BJ (cell line): ENCODE data around the gene CFTR. TPM values are rescaled to one million over a fixed set of nuclear protein-coding genes. Genes with fewer than 3 reads are reported as not detected.

Experiments used
- CTCF ChIA-PET: fragments of 350-600 bp; formaldehyde crosslinking; extraction: SDS; loops from one replicate; lab custom pipeline; 2021; ENCODE audit warnings: antibody characterized with exemption, inconsistent platforms; lab: Yijun Ruan, JAX
- POLR2A ChIA-PET: fragments of 300-600 bp; sonication (Branson Sonifier 250); formaldehyde crosslinking; extraction: SDS; loops from one replicate; lab custom pipeline; 2021; ENCODE audit warnings: antibody characterized with exemption; lab: Charles Lee
- DNase-seq: peaks from one replicate; pipeline ENCODE4 v3.0.0-alpha.2; 2011; ENCODE audit warnings: low read depth
- H3K27me3 ChIP-seq: 2 replicates; pipeline ENCODE4 v1.6.0; 2011; ENCODE audit warnings: low read length; ENCODE audit not compliant: control insufficient read depth, insufficient read depth
- H3K36me3 ChIP-seq: 2 replicates; pipeline ENCODE4 v1.5.1; 2011; ENCODE audit warnings: low read length; ENCODE audit not compliant: control insufficient read depth, insufficient read depth
- H3K4me3 ChIP-seq: 2 replicates; pipeline ENCODE4 v1.5.1; 2011; ENCODE audit warnings: low read depth, mild to moderate bottlenecking, control low read depth, low read length
- CTCF ChIP-seq: IDR thresholded peaks from 2 replicates; pipeline ENCODE4 v1.5.1; 2011; ENCODE audit warnings: low read depth, mild to moderate bottlenecking, control low read depth, inconsistent platforms, low read length, moderate library complexity; ENCODE audit not compliant: insufficient read depth
- polyA plus RNA-seq: library from polyadenylated mRNA; depleted of rRNA; stranded (reverse); fragments of >200 nt; gene quantifications from 2 replicates; pipeline ENCODE4 v1.2.3, GENCODE V29; 2011

CFTR gene
- polyA plus RNA-seq, 1 experiment = not detected

- DNase-seq = no peak
Observed at GRCh38 chr7:117630907-117631564, 151.2 kb downstream of the CFTR start.

GRCh38 chr7:117631652-117632051 is 151.8 kb downstream of the CFTR start:
- DNase-seq = no peak
- no peaks in the 10 kb centered on the region for H3K27me3 ChIP-seq
- no peaks in the 10 kb centered on the region for H3K36me3 ChIP-seq
- CTCF ChIA-PET = no interaction called here
- no peak for TF ChIP-seq CTCF
- no peak overlapping the region for H3K4me3 ChIP-seq
- POLR2A ChIA-PET = no interaction called here

More at GRCh38 chr7:117630907-117631564, 151.2 kb downstream of the CFTR start:
- no peak overlapping the region for H3K4me3 ChIP-seq
- POLR2A ChIA-PET = no interaction called here
- H3K36me3 ChIP-seq = no peaks in the 10 kb centered on the region
- CTCF ChIA-PET = no interaction called here
- no peaks in the 10 kb centered on the region for H3K27me3 ChIP-seq
- TF ChIP-seq CTCF = no peak

- no peaks in the 10 kb centered on the region for H3K36me3 ChIP-seq
- H3K4me3 ChIP-seq = no peak overlapping the region
- TF ChIP-seq CTCF = no peak
- H3K27me3 ChIP-seq = no peaks in the 10 kb centered on the region
- DNase-seq = no peak
- CTCF ChIA-PET = no interaction called here
- POLR2A ChIA-PET = no interaction called here
Observed at GRCh38 chr7:117637937-117638336, 158.1 kb downstream of the CFTR start.

GRCh38 chr7:117639966-117640365 is 160.1 kb downstream of the CFTR start:
- TF ChIP-seq CTCF = no peak
- H3K27me3 ChIP-seq = no peaks in the 10 kb centered on the region
- H3K36me3 ChIP-seq = no peaks in the 10 kb centered on the region
- H3K4me3 ChIP-seq = no peak overlapping the region
- DNase-seq = no peak
- CTCF ChIA-PET = no interaction called here
- POLR2A ChIA-PET = no interaction called here

GRCh38 chr7:117640465-117640864 is 160.6 kb downstream of the CFTR start:
- POLR2A ChIA-PET = no interaction called here
- TF ChIP-seq CTCF = no peak

More at GRCh38 chr7:117640465-117640864, 160.6 kb downstream of the CFTR start:
- no peak for DNase-seq
- no peaks in the 10 kb centered on the region for H3K36me3 ChIP-seq
- CTCF ChIA-PET = no interaction called here
- H3K27me3 ChIP-seq = no peaks in the 10 kb centered on the region
- no peak overlapping the region for H3K4me3 ChIP-seq
